ENCODE results near the gene HMGCL. TPM values are rescaled to one million over a fixed set of nuclear protein-coding genes. Genes with fewer than 3 reads are reported as not detected.
A peak's percentile ranks its signal among the peaks of the same experiment; 100 is the strongest.
"Not testable (repeated sequence)": the region's sequence is repeated elsewhere in the genome, so short reads cannot be mapped to it uniquely, and the experiment has no call there.

Gene HMGCL
- total RNA-seq, 1 experiment from 2014 or later = 28.2 TPM

DNA sequence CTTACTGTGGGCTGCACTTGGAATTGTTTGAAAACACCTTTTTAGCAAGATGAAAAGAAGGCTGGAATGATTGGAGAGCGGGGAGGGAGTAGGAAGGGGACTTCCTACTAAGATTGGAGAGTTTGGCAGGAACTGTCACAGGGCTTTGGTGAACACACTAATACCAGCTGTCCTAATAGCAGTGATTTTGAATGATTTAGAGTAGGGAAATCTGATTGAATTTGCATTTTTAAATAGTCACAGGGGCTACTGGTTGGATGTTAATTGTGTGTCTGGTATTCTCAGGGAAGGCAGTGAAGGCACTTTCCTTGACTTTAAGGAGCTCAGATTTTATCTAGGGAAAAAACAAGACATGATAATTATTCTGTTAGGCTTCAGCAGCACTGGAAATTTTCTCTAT lies 2.5 kb upstream of the HMGCL start:
- Histone ChIP-seq H3K27ac (ENCODE audit: low read length) (no peak overlapping the region), H3K79me2 (ENCODE audit: low read length) (peaks cover 10% of the 10 kb centered on the region), H3K9me3 (ENCODE audit: low read length) (no peaks in the 10 kb centered on the region), H3K4me1 (ENCODE audit: insufficient read depth, low read length) (peaks cover 18% of the 10 kb centered on the region), H3K9ac (ENCODE audit: low read length) (no peak overlapping the region), H3K4me2 (ENCODE audit: low read length) (no peak overlapping the region), H3K36me3 (ENCODE audit: low read depth, low read length) (no peaks in the 10 kb centered on the region), H3K4me3 (ENCODE audit: low read length) (no peak overlapping the region), H3K9me2 (replicated peaks; ENCODE audit: low read length) (no peaks in the 10 kb centered on the region), H4K20me1 (ENCODE audit: low read length) (no peaks in the 10 kb centered on the region), H3F3A (ENCODE audit: low read length, unreplicated experiment) (no peaks in the 10 kb centered on the region), H3K27me3 (ENCODE audit: low read length) (no peaks in the 10 kb centered on the region), H2AFZ (ENCODE audit: low read length) (no peak overlapping the region)
- TF ChIP-seq EZH2 (IDR thresholded peaks at IDR 0.05; ENCODE audit: low read length, unreplicated experiment) = no peak
- TF ChIP-seq EZH2phosphoT487 (IDR thresholded peaks at IDR 0.05; ENCODE audit: borderline replicate concordance, low read length) = no peak
- TF ChIP-seq, protein P1, sequence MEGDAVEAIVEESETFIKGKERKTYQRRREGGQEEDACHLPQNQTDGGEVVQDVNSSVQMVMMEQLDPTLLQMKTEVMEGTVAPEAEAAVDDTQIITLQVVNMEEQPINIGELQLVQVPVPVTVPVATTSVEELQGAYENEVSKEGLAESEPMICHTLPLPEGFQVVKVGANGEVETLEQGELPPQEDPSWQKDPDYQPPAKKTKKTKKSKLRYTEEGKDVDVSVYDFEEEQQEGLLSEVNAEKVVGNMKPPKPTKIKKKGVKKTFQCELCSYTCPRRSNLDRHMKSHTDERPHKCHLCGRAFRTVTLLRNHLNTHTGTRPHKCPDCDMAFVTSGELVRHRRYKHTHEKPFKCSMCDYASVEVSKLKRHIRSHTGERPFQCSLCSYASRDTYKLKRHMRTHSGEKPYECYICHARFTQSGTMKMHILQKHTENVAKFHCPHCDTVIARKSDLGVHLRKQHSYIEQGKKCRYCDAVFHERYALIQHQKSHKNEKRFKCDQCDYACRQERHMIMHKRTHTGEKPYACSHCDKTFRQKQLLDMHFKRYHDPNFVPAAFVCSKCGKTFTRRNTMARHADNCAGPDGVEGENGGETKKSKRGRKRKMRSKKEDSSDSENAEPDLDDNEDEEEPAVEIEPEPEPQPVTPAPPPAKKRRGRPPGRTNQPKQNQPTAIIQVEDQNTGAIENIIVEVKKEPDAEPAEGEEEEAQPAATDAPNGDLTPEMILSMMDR (conservative IDR thresholded peaks at IDR 0.05; ENCODE audit: low read depth, low read length) = no peak
- ATAC-seq (no peak), DNase-seq (no peak)
- intact Hi-C loops (cut with micrococcal nuclease) = loop anchor here (5.0 kb wide), 1 partner anchor 40 kb away; the partner anchor contains the start of gene FUCA1
- ChIA-PET POLR2A (ENCODE audit: unreplicated experiment) (no interaction called here), CTCF (no interaction called here)
- no TSS peak for BruUV-seq (replicated peaks)

DNA sequence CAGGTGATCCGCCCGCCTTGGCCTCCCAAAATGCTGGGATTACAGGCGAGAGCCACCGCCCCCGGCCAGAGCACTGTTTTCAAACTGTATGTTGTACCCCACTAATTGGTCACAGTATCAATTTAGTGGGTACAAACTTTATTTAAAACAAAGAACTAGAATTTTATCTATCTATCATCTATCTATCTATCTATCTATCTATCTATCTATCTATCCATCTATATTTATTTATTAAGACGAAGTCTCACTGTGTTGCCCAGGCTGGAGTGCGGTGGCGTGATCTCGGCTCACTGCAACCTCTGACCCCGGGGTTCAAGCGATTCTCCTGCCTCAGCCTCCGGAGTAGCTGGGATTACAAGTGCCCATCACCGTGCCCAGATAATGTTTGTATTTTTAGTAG lies 1.4 kb upstream of the HMGCL start:
- DNase-seq; H3K36me3 ChIP-seq (ENCODE audit: low read depth, low read length); BruUV-seq (replicated peaks); POLR2A ChIA-PET (ENCODE audit: unreplicated experiment); CTCF ChIA-PET; H3K9ac ChIP-seq (ENCODE audit: low read length); H4K20me1 ChIP-seq (ENCODE audit: low read length); H3K9me3 ChIP-seq (ENCODE audit: low read length); H3F3A ChIP-seq (ENCODE audit: low read length, unreplicated experiment); H3K9me2 ChIP-seq (replicated peaks; ENCODE audit: low read length); H3K4me3 ChIP-seq (ENCODE audit: low read length); H3K27me3 ChIP-seq (ENCODE audit: low read length); H3K4me2 ChIP-seq (ENCODE audit: low read length); ATAC-seq; H3K27ac ChIP-seq (ENCODE audit: low read length); H2AFZ ChIP-seq (ENCODE audit: low read length): not testable (repeated sequence)
- Histone ChIP-seq H3K4me1 (ENCODE audit: insufficient read depth, low read length) (peaks cover 18% of the 10 kb centered on the region), H3K79me2 (ENCODE audit: low read length) (peaks cover 10% of the 10 kb centered on the region)
- intact Hi-C loops (cut with micrococcal nuclease) = loop anchor here (5.0 kb wide), 1 partner anchor 41 kb away; the partner anchor contains the start of gene FUCA1

DNA sequence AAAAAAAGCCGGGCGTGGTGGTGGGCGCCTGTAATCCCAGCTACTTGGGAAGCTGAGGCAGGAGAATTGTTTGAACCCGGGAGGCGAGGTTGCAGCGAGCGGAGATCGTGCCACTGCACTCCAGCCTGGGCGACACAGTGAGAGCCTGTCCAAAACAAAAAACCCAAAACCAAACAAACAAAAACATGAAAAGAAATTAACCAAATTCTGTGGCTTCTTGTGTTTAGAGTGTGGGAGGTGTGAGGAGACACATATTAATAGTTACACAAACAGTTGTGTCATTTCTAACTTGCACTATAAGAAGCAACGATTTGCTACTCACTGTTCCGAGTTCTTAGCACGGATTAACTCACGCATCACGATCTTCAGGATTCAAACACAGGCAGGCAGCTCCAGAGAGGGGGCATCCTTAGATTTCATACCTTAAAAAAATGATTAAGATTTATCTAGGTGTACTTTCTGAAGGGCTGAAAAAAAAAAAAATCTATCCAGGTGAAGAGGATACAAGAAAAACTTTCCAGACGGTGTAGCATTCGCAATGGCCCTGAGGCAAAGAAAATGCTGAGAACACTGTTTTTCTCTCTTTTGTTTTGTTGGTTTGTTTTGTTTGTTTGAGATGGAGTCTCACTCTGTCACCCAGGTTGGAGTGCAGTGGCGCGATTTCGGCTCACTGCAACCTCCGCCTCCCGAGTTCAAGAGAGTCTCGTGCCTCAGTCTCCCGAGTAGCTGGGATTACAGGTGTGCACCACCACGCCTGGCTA lies 713 bp upstream of the HMGCL start:
- ATAC-seq = peak; percentile 26; the same call in 1 of the 2 replicates
- Histone ChIP-seq H3K4me2 (ENCODE audit: low read length) (peak overlapping the region; percentile 96), H3F3A (ENCODE audit: low read length, unreplicated experiment) (no peaks in the 10 kb centered on the region), H3K9me3 (ENCODE audit: low read length) (no peaks in the 10 kb centered on the region), H3K4me1 (ENCODE audit: insufficient read depth, low read length) (peaks cover 18% of the 10 kb centered on the region), H3K27me3 (ENCODE audit: low read length) (no peaks in the 10 kb centered on the region), H3K36me3 (ENCODE audit: low read depth, low read length) (no peaks in the 10 kb centered on the region), H3K9me2 (replicated peaks; ENCODE audit: low read length) (no peaks in the 10 kb centered on the region), H3K79me2 (ENCODE audit: low read length) (peaks cover 10% of the 10 kb centered on the region), H4K20me1 (ENCODE audit: low read length) (no peaks in the 10 kb centered on the region), H3K27ac (ENCODE audit: low read length) (no peak overlapping the region), H2AFZ (ENCODE audit: low read length) (peak overlapping the region; percentile 93), H3K4me3 (ENCODE audit: low read length) (peak overlapping the region; percentile 85), H3K9ac (ENCODE audit: low read length) (peak overlapping the region; percentile 95)
- ChIA-PET POLR2A (ENCODE audit: unreplicated experiment) (interaction anchor here (0.5 to 1.0 kb wide), 8 partner anchors 20 to 201 kb away, joined by 3 to 21 read pairs (median 8); partner anchors contain the start of gene PITHD1), CTCF (no interaction called here)
- BruUV-seq (replicated peaks) = TSS peak; percentile 99
- no peak for DNase-seq
- intact Hi-C loops (cut with micrococcal nuclease) = loop anchor here (5.0 kb wide), 1 partner anchor 41 kb away; the partner anchor contains the start of gene FUCA1
- TF ChIP-seq EZH2 (IDR thresholded peaks at IDR 0.05; ENCODE audit: low read length, unreplicated experiment) (no peak), EZH2phosphoT487 (IDR thresholded peaks at IDR 0.05; ENCODE audit: borderline replicate concordance, low read length) (no peak)
- TF ChIP-seq, protein P1 (conservative IDR thresholded peaks at IDR 0.05; ENCODE audit: low read depth, low read length) = no peak

All from PC-3 (cell line).